ENCODE results near the gene UTRN. TPM values are rescaled to one million over a fixed set of nuclear protein-coding genes. Genes with fewer than 3 reads are reported as not detected.

Gene UTRN
- total and polyA plus RNA-seq, 10 of the 15 experiments (the other 5 are each of a cell fraction or from before 2014, with no cell fraction given) = 1.6 to 52.6 (median 25.5) TPM

- no TSS peak for BruUV-seq (replicated peaks)
- H3K27ac ChIP-seq (ENCODE audit: control insufficient read depth, insufficient read depth) = no peak overlapping the region
- no peaks in the 10 kb centered on the region; a peak in 2 of 4 replicates for H3K27me3 ChIP-seq (replicated peaks in 1 of 2; ENCODE audit: control insufficient read depth in 2 of 2, insufficient read depth in 2 of 2, low read length in 1 of 2)
- H3K79me2 ChIP-seq (ENCODE audit: control insufficient read depth, insufficient read depth, low read length) = no peaks in the 10 kb centered on the region
- H3K4me3 ChIP-seq = no peak overlapping the region
- no peaks in the 10 kb centered on the region; the same call in 1 of the 3 replicates for H3K9me3 ChIP-seq (replicated peaks; ENCODE audit: control insufficient read depth, insufficient read depth, low read length)
- in situ Hi-C loops (cut with MboI) (no loop called here), intact Hi-C loops (cut with micrococcal nuclease; ENCODE audit: unreplicated experiment) (no loop called here)
- H3K4me1 ChIP-seq (ENCODE audit: control insufficient read depth, insufficient read depth, low read length) = no peaks in the 10 kb centered on the region
- H3K9ac ChIP-seq (ENCODE audit: control insufficient read depth, insufficient read depth, low read length) = no peak overlapping the region
- H4K20me1 ChIP-seq (ENCODE audit: control insufficient read depth, insufficient read depth) = no peaks in the 10 kb centered on the region
- H2AFZ ChIP-seq (ENCODE audit: control insufficient read depth, low read depth, low read length) = no peak overlapping the region
- FAIRE-seq (no peak), ATAC-seq (peak; percentile 76), DNase-seq (ENCODE audit: low read depth, low spot score) (no peak)
- no peaks in the 10 kb centered on the region for H3K36me3 ChIP-seq (ENCODE audit: control insufficient read depth in 2 of 2, insufficient read depth in 2 of 2, low read length in 1 of 2)
- CTCF ChIA-PET = interaction anchor here (0.9 kb wide), 1 partner anchor 126 kb away, joined by 3 read pairs; no protein-coding TSS in a partner anchor
- POLR2A ChIA-PET = interaction anchor here (0.5 to 0.7 kb wide), 8 partner anchors 42 to 1021 kb away, joined by 3 to 7 read pairs (median 4); no protein-coding TSS in a partner anchor
- H3K4me2 ChIP-seq (ENCODE audit: control insufficient read depth, insufficient read depth) = 0 out of 2 replicates have a peak overlapping the region, but pooled peaks have one; percentile 27
- 15% methylated on average over 3 of the region's 3 CpGs for WGBS (ENCODE audit: insufficient coverage, insufficient replicate concordance, low lambda C conversion rate, missing lambda C conversion rate)
- RAD21 ChIA-PET (ENCODE audit: unreplicated experiment) = interaction anchor here (0.5 to 1.2 kb wide), 2 partner anchors 120 to 233 kb away, joined by 3 read pairs; no protein-coding TSS in a partner anchor
- SMC1A ChIA-PET (ENCODE audit: uncharacterized antibody, unreplicated experiment) = interaction anchor here (0.8 to 1.1 kb wide), 3 partner anchors 14 to 94 kb away, joined by 3 to 6 read pairs (median 3); no protein-coding TSS in a partner anchor
- TF ChIP-seq NFYA (IDR thresholded peaks at IDR 0.05; ENCODE audit: borderline replicate concordance, low read depth, low read length) (no peak), FOXK2 (IDR thresholded peaks at IDR 0.05) (no peak), RUNX3 (IDR thresholded peaks at IDR 0.05; ENCODE audit: low read length) (peak; percentile 45; the same call in 1 of the 2 replicates), RBBP5 (conservative IDR thresholded peaks at IDR 0.05) (no peak), IKZF1 (conservative IDR thresholded peaks at IDR 0.05) (0 out of 2 replicates have a peak, but pooled peaks have one; percentile 14), TCF12 (IDR thresholded peaks at IDR 0.05; ENCODE audit: low read depth, low read length) (no peak), ZNF622 (IDR thresholded peaks at IDR 0.05) (no peak), ATF3 (IDR thresholded peaks at IDR 0.05; ENCODE audit: borderline replicate concordance, extremely low read depth, low read depth, low read length) (no peak), ELK1 (IDR thresholded peaks at IDR 0.05; ENCODE audit: low read depth, low read length) (no peak), TARDBP (IDR thresholded peaks at IDR 0.05; ENCODE audit: borderline replicate concordance) (no peak), ASH2L (IDR thresholded peaks at IDR 0.05; ENCODE audit: borderline replicate concordance, low read depth) (no peak), ZNF24 (IDR thresholded peaks at IDR 0.05) (no peak), SREBF2 (IDR thresholded peaks at IDR 0.05; ENCODE audit: low read length) (no peak), DPF2 (IDR thresholded peaks at IDR 0.05) (no peak), SPI1 (IDR thresholded peaks at IDR 0.05; ENCODE audit: borderline replicate concordance, insufficient read depth, low read depth, low read length) (no peak), NBN (IDR thresholded peaks at IDR 0.05) (no peak), HCFC1 (IDR thresholded peaks at IDR 0.05; ENCODE audit: low read length) (no peak), NRF1 (conservative IDR thresholded peaks at IDR 0.05; ENCODE audit: low read depth, low read length) (no peak), LARP7 (IDR thresholded peaks at IDR 0.05) (no peak), ZBED1 (IDR thresholded peaks at IDR 0.05; ENCODE audit: borderline replicate concordance) (no peak), CREM (IDR thresholded peaks at IDR 0.05; ENCODE audit: low read depth) (no peak), MEF2A (IDR thresholded peaks at IDR 0.05; ENCODE audit: insufficient read depth, low read depth, low read length) (no peak), ZNF274 (IDR thresholded peaks at IDR 0.05; ENCODE audit: insufficient read depth, insufficient read length) (no peak), MYB (IDR thresholded peaks at IDR 0.05; ENCODE audit: borderline replicate concordance, low read depth, low read length) (no peak), SIN3A (IDR thresholded peaks at IDR 0.05; ENCODE audit: low read depth, low read length) (no peak), EGR1 (IDR thresholded peaks at IDR 0.05; ENCODE audit: borderline replicate concordance in 1 of 2, low read depth in 2 of 2, low read length in 2 of 2) (no peak), POLR2AphosphoS5 (IDR thresholded peaks at IDR 0.05; ENCODE audit: low read length) (no peak)
These were observed 36.4 kb upstream of the UTRN start for GRCh38 chr6:144248476-144249301.

Measured in GM12878 (cell line).